ENCODE results near the gene HOXB2. TPM values are rescaled to one million over a fixed set of nuclear protein-coding genes. Genes with fewer than 3 reads are reported as not detected.

The HOXB2 gene
- total and polyA plus RNA-seq, 2 of the 8 experiments (the other 6 are each of a cell fraction or from before 2014, with no cell fraction given), result not detected

- H3K23me2 ChIP-seq (ENCODE audit: low read depth, low read length), result no peaks in the 10 kb centered on the region
- peaks cover 0 to 9% (median 4%) of the 10 kb centered on the region in 4 experiments; a peak in 4 of 7 replicates for H3K4me1 ChIP-seq (replicated peaks in 1 of 4; ENCODE audit: control insufficient read depth in 3 of 4, insufficient read depth in 4 of 4, low read length in 3 of 4)
- no peak overlapping the region for H3K18ac ChIP-seq (ENCODE audit: extremely low read depth, low read length)
- no peak overlapping the region for H2AFZ ChIP-seq (ENCODE audit: low read length)
- no peaks in the 10 kb centered on the region for H3K9me3 ChIP-seq (ENCODE audit: insufficient read depth in 2 of 2, low read depth in 1 of 2, low read length in 1 of 2)
- CTCF ChIA-PET (ENCODE audit: partially characterized antibody), result interaction anchor here (0.9 to 4.0 kb wide), 7 partner anchors 9 to 78 kb away, joined by 4 to 18 read pairs (median 4); partner anchors contain the start of gene HOXB5
- peaks cover 0 to 5% (median 0%) of the 10 kb centered on the region in 4 experiments; a peak in 1 of 8 replicates for H3K36me3 ChIP-seq (ENCODE audit: control insufficient read depth in 2 of 4, insufficient read depth in 4 of 4, low read length in 3 of 4)
- H3K14ac ChIP-seq (ENCODE audit: insufficient read length), result no peak overlapping the region
- no peak overlapping the region for H4K91ac ChIP-seq (replicated peaks; ENCODE audit: insufficient read length, low read length)
- H4K5ac ChIP-seq (ENCODE audit: insufficient read length, low read depth, low read length), result no peak overlapping the region
- no peak overlapping the region for H2AK5ac ChIP-seq (ENCODE audit: low read depth, low read length)
- no peak overlapping the region for H3K4me3 ChIP-seq (ENCODE audit: extremely low read depth in 1 of 4, insufficient read depth in 2 of 4, low read depth in 3 of 4, low read length in 4 of 4)
- no peak overlapping the region for H2BK20ac ChIP-seq (ENCODE audit: low read length)
- no peak overlapping the region for H4K8ac ChIP-seq (ENCODE audit: extremely low read depth, insufficient read depth, low read length)
- H3K27ac ChIP-seq (ENCODE audit: low read depth, low read length), result no peak overlapping the region
- no peak overlapping the region for H3K4ac ChIP-seq (replicated peaks; ENCODE audit: insufficient read length, low read depth, low read length)
- H2BK12ac ChIP-seq (ENCODE audit: low read depth, low read length), result no peak overlapping the region
- no peak overlapping the region for H3K9ac ChIP-seq (replicated peaks in 1 of 4; ENCODE audit: extremely low read depth in 1 of 4, low read depth in 3 of 4, low read length in 3 of 4)
- FAIRE-seq, result no peak
- H3K27me3 ChIP-seq (replicated peaks in 1 of 4; ENCODE audit: control insufficient read depth in 3 of 4, extremely low read depth in 1 of 4, insufficient read depth in 3 of 4, low read length in 3 of 4), result peaks cover 98 to 100% (median 99%) of the 10 kb centered on the region in 4 experiments
- no peak overlapping the region for H3K23ac ChIP-seq (ENCODE audit: insufficient read length)
- no peak overlapping the region for H3K56ac ChIP-seq (replicated peaks; ENCODE audit: insufficient read length, low read depth, low read length)
- H3K79me2 ChIP-seq (ENCODE audit: control insufficient read depth in 1 of 2, insufficient read depth in 2 of 2, low read length in 2 of 2), result no peaks in the 10 kb centered on the region
- H2BK15ac ChIP-seq (ENCODE audit: low read length), result no peak overlapping the region
- H3K4me2 ChIP-seq (ENCODE audit: insufficient read depth in 1 of 2, low read depth in 2 of 2, low read length in 2 of 2), result no peak overlapping the region
- peaks cover 17 to 30% of the 10 kb centered on the region in 2 experiments for H4K20me1 ChIP-seq (replicated peaks in 1 of 2; ENCODE audit: control insufficient read depth in 1 of 2, insufficient read depth in 2 of 2, low read length in 2 of 2)
- H2BK120ac ChIP-seq (replicated peaks; ENCODE audit: low read depth, low read length), result no peak overlapping the region
- no peaks in the 10 kb centered on the region for H3K79me1 ChIP-seq (ENCODE audit: low read depth, low read length)
- TF ChIP-seq EZH2 (IDR thresholded peaks at IDR 0.05; ENCODE audit: low read depth, low read length, severe bottlenecking) (peak; percentile 74), SUZ12 (IDR thresholded peaks at IDR 0.05; ENCODE audit: low read length) (peak; percentile 5; the same call in 1 of the 2 replicates), RNF2 (IDR thresholded peaks at IDR 0.05; ENCODE audit: borderline replicate concordance, low read depth, low read length, missing control alignments, poor library complexity, severe bottlenecking) (peak; percentile 86), GABPA (IDR thresholded peaks at IDR 0.05; ENCODE audit: borderline replicate concordance, insufficient read depth, low read length) (no peak)
- WGBS, 2 experiments (ENCODE audit: extremely low coverage in 1 of 2, insufficient coverage in 1 of 2, insufficient read length in 1 of 2, insufficient replicate concordance in 2 of 2, low coverage in 1 of 2, low lambda C conversion rate in 2 of 2, missing lambda C conversion rate in 1 of 2), result 19% methylated on average over 13 of the region's 13 CpGs; no CpG with 5 or more reads in 1 of the 2 experiments
- no peak overlapping the region for H2BK5ac ChIP-seq (ENCODE audit: low read depth, low read length)
- POLR2A ChIA-PET (ENCODE audit: partially characterized antibody), result interaction anchor here (0.6 to 1.6 kb wide), 2 partner anchors 14 to 43 kb away, joined by 3 to 4 read pairs; no protein-coding TSS in a partner anchor
- no peak for DNase-seq (ENCODE audit: low read depth in 1 of 2, low spot score in 2 of 2)
Measured at GRCh38 chr17:48558057-48558830, 13.3 kb upstream of the HOXB2 start.
